Effector CD8-positive, alpha-beta T cell (primary cell): ENCODE measurements around the gene UBAC1.

Source experiments
- DNase-seq: peaks from one replicate; lab custom pipeline; 2025; lab: John Stamatoyannopoulos, UW
- total RNA-seq, 4 experiments: gene quantifications; one replicate each; lab custom pipeline; 2026; lab: John Stamatoyannopoulos, UW

The UBAC1 gene, protein sequence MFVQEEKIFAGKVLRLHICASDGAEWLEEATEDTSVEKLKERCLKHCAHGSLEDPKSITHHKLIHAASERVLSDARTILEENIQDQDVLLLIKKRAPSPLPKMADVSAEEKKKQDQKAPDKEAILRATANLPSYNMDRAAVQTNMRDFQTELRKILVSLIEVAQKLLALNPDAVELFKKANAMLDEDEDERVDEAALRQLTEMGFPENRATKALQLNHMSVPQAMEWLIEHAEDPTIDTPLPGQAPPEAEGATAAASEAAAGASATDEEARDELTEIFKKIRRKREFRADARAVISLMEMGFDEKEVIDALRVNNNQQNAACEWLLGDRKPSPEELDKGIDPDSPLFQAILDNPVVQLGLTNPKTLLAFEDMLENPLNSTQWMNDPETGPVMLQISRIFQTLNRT
- 39.1 to 51.8 (median 44.4) reads per million in 4 experiments for total RNA-seq

DNA sequence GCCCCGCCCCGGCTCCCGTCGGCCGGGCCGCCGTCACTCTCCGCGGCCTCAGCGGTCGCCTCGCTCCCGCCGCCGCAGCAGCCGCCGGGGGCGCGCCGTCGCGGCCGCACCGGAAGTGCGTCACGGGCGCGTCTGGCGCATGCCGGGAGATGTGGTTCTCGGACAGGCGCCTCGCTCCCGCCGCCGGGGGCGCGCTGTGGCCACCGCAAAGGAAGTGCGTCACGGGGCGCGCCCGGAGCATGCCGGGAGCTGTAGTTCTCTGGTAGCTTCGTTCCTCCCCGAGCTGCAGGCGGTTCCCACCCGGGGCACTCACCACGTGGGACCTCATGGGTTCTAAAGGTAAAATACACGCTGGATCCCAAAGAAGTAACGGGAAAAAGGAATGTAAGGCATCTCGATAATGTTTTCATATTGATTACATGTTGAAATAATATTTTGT is at the start of gene UBAC1:
TSS of gene UBAC1 (minus strand) at position 97 of the 439 bp plus-strand sequence. CDS start 211 bp downstream, outside the sequence.
- DNase-seq: peak; percentile 88

DNA sequence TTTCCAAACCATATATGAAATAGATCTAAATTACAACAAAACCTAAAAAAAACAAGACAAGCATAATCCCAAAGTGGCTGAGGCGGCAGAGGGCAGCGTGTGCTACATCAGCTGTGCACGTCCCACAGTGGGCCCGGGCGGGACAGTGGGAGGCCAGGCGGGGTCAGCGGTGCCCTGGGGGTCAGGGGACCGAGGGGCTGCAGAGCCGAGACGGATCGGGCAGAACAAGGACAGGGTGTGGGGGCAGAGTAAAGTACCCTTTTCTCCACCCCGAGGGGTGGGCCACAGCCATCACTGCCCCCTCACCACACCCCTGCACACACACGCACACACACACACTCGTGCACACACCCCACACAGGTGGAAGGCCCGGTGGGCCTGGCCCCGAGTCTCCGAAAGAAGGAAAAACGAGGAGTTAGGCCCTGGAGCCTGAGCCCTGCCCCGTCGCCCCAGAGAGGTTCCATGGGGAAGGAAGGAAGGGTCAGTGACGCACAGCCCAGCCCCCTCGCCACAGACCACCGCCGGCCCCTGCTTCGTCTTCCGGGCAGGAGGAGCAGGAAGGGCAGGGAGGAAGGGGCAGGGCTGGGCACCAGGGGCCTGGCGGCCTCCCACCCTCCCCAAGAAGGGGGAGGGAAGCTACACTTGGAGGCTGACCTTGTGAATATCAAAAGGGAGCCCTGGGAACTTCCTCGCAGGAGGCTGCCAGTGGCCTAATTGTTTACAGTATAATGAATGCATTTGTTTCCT is 49.6 kb upstream of the UBAC1 start:
- DNase-seq: no peak

DNA sequence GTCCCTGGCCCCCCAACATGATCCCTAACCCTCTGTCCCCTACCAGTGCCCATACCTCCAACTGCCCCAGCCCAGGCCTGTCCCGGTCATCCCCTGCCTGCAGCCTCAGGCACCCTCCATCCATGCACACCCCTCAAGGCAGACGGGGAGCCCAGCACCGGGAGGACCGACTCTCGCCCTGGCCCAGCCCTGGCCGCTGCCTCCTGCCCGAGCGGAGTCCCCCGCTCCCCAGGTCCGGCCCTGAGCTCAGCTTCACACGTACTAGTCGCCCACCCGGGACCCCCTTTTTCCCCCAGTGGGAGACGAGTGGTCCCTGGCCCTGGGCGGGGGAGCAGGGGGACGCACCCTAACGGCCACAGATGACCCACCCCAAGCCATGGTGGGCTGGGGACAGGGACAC is 49.0 kb upstream of the UBAC1 start:
- no peak for DNase-seq

DNA sequence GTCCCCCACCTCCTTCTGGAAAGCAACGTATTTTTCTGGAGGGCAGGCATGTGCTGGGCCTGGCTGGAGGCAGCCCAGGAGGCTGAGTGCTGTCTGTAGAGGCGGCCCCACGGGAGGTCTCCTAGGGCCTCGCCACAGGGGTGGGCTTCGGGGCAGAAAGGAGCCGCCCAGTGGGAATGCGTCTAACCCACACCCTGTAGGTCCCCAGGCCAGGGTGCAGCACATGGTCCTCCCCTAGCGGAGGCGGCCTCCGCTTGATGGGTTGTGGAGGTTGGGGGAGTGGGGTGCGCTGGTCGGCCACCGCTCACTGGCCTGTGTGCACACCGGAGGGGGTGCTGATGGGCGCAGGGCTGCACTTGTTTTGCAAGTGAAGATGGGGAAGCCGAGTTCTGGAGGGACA is 48.3 kb upstream of the UBAC1 start:
- DNase-seq: no peak

DNA sequence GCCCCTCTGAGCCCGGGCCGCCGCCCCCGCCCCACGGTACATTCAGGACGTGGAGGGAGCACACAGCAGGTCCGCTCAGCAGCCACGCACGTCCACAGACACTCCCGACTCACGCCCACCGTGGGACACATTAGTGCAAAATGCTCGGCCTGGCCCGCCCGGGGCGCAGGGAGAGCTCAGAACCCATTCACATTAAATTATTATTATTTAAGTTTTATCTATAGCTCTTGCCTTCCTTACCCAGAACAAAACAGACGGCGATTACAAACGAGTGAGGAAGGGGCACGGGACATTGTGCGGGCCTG is 47.5 kb upstream of the UBAC1 start:
- DNase-seq: no peak

DNA sequence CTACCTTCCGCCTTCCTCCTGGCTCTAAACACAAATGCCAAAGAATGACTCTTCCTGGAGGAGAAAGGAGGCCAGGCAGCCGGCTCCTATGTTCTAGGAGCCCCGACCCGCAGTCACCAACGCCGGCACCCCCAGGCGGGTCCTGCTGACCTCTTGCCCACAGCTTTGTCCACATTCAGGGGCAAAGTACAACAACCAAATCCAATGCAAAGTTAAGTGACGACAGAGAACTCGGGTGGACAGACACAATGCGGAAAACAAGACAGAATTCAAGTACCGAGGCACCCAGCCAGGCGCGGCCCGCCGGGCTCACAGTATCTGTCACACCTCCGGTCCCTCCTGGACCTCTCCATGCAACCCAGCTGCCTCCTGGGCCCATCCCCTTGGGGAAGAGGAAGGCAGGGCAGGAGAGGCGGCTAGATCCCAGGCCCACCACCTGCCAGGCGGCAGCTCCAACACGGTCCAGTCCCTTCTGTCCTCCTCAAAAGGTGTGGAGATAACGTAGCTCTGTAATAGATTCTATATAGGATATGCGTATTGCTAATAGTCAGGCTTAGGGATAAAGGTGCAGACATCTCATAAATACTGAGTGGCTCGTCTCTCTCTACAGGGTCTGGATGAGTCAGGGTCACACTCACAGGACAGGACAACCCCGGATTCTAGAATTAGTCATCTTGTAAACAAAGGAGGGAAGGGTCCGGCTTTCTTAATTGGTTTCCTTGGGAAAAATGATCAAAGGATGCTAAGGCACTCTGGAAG is 46.9 kb upstream of the UBAC1 start:
- no peak for DNase-seq

DNA sequence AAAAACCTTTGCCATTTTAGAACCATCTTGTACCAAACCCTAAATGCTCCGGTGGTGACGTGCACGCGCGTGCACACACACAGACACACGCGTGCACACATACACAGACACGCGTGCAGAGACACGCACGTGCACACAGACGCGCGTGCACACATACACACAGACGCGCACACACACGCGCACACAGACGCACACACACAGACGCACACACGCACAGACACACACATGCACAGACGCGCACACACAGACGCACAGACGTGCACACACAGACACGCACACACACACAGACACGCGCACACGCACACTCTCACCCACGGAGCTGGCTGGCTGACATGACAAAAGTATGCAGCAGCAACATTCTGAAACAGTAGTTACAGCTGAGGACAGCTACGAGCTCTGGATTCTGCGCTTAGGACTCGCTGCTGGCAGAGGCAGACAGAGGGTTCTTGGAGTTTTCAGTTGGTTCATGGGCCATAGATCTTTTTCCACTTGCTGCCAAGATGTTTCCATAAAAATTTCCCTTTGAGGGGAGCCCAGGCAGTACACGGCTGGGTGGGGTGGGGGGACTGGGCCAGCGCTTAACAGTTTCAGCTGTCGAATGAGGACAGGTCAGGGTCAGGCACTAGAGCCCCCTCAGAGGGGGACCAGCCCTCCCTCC is 46.2 kb upstream of the UBAC1 start:
- no peak for DNase-seq

DNA sequence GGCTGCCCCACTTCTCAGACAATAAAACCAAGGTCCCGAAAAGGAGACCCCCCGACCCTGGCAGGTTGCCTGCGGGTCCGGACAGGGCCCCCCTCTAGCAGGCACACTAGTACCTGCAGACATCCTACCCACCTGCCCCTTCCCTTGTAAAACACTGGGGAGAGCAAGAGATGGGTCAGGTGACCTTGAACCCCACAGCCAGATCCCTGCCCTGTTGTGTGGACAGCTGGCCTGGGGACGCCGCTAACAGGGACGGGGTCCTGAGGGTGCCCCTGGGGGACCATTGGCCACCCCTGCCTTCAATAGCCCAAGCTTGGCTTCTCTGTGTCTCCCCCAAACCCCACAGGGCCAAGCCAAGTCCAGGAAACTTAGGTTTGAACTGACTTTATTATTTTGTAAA is 45.0 kb upstream of the UBAC1 start:
- DNase-seq: no peak

DNA sequence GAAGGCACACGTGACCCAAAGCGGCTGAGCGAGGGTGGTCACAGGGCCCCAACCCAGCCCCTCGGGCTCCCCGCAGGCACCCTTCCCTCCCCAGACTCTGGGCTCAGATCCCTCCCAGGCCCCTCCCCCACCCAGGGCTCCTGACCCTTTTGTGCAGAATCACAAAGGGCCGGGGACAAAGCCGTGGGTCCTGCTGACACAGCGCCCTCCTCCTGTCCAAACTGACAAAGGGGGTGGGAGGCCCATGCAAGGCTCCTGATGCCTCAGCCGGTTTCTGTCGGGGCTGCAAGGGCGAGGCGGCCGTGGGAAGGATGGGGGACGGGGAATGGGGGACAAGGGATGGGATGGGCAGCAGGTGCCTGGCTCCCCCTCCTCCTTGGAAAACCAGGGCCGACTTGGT is 43.5 kb upstream of the UBAC1 start:
- DNase-seq: no peak

DNA sequence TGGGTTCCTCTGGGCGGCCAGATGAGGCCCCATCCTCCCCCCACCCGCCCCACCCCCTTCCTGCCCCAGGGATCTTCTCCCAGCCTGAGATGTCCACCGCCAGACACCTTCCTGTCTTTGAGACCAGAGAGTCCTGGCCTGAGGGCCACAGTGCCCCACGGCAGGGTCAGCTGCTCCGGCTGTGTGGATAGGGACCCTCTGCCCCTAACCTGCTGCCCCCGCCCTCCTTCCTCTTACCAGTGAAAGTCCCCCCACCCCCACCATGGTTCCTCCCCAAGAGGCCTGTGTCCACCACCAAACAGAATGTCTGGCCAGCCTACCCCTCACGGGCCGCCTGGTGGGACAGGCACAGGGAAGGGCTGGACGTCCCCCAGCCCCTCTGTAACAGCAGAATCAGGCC is 43.0 kb upstream of the UBAC1 start:
- no peak for DNase-seq

DNA sequence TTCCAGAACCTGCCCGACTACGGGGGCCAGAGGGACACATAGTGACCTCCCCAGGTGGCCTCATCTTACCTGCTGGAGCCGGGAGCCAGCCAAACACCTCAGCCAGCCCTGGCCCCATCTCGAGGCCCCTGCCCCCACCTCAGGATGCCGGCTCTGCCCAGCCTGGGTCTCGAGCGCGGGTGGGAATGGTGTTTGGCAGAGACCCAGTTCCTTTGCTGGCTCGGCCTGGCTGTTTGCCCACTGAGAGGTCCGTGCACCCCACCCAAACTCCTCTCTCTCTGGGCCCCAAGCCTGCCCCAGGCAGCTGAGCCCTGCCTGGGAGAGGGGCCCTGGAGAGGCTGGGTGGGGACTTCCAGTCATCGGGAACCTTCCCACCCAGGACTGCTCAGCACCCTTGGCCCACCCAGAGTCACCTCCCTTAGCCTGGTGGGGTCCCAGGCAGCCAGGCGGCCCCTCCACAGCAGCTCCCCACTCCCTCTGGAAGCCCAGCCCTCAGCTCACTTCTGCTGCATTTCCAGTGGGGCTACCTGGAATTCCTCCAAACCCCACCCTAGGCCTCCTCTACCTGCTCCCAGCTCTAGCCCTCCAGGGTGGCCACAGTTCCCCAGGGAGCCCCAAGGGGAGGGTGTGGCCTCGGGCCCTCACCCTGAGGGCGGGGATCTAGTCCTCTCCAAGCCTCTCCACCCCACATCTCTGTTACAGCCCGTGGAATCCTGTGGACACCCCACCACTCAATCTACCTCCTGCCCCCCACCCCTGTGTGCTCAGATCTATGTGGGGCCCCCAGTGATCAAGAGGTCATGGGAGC is 42.4 kb upstream of the UBAC1 start:
- no peak for DNase-seq

DNA sequence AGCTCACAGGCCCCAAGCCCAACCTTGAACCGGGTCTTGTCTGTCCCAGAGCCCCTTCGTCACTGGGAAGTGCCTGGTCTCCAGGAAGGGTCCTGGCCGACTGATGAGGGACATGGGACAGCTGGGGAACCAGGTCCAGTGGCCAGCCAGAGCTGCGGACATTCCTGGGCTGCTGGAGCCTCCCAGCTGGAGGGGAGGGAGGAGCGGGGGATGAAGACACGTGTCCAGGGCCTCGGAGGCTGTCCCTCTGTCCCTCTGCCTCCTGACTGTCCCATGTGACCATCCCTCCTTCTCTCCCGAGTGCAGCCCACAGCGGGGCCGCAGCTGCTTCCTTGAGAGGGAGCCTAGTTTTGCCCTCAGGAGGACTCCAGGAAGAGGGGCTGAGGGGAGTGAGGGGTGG is 41.7 kb upstream of the UBAC1 start:
- DNase-seq: no peak

DNA sequence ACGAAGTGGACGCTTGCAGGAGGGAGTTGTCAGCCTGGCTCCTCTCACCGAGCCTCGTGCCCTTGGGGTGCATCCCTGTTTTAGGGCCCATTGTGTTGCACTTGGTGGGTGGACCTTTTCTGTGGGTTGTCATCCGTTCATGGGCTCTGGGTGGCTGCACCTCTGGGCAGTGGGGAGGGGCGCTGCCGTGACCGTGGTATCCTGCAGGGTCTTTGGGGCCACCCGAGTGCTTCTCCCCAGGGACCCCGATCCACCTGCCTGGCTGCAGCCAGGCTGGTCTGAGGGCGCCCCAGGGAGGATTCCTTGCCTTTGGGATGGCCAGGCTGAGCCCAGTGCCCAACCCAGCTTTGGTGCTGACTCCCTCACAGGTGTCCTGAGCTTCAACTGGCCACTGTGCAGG is 41.0 kb upstream of the UBAC1 start:
- DNase-seq: no peak

DNA sequence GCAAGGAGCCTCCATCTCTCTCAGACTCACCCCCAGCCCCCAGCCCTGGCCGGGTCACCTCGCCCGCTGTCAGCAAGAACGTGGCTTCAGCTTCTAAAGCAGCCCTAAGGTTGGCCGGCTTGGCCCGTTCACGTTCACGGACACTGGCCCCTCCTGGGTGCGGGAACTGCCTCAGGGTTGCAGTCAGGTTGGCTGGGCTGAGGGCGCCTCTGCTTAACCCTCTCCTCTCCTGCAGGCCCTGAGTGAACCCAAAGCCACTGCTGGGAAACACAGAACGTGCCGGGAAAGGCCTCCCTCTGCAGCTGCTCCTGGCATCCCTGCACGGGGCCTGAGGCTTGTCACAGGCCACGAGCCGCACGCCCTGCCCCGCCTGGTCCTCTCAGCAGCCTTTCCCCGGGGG is 40.1 kb upstream of the UBAC1 start:
- no peak for DNase-seq

DNA sequence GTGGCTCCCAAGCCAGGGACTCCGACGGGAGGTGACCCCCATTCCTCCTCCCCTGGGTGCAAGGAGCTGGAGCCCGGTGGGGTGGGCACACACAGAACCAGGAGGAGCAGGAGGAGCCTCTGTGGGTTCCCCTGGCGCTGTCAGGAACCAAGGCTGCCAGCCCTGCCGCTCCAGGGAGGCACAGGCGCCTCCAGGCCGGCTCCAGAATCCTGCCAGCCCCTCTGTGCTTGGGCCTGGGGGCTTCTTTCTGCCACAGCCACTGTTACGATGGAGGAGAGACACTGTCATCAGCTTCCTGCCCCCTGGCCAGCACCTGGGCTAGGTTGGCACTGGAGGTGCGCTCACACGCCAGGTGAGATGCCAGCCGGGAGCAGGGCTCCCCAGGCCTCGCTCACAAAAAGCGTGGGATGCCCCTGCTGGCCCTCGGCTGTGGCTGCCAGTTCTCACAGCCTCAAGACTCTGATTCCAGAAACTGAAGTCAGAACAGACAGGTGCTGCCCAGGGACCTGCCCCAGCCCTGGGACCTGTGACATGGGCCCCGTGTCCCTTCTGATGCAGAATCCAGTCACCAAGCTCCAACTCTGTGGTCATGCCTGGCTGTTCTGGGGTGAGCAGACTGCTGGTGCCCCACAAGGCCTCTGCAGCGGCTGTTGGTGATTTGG is 37.4 kb upstream of the UBAC1 start:
- DNase-seq: no peak

DNA sequence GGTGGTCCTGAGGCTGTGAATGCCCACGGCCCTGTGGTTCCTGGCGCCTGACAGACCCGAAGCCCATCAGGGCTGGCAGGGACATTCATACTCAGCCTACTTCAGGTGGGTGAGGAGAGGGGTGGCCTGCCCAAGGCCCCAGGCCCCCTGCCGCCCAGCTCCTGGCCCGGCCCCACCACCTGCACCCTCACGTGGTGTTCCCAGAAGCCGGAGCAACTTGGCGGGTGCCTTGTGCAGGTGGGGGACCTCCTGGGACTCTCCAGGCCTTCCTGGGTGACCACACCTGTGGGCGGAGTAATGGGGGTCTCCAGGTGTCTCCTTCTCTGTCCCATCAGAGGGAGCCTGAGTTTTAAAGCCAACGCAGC is 36.8 kb upstream of the UBAC1 start:
- DNase-seq: no peak

DNA sequence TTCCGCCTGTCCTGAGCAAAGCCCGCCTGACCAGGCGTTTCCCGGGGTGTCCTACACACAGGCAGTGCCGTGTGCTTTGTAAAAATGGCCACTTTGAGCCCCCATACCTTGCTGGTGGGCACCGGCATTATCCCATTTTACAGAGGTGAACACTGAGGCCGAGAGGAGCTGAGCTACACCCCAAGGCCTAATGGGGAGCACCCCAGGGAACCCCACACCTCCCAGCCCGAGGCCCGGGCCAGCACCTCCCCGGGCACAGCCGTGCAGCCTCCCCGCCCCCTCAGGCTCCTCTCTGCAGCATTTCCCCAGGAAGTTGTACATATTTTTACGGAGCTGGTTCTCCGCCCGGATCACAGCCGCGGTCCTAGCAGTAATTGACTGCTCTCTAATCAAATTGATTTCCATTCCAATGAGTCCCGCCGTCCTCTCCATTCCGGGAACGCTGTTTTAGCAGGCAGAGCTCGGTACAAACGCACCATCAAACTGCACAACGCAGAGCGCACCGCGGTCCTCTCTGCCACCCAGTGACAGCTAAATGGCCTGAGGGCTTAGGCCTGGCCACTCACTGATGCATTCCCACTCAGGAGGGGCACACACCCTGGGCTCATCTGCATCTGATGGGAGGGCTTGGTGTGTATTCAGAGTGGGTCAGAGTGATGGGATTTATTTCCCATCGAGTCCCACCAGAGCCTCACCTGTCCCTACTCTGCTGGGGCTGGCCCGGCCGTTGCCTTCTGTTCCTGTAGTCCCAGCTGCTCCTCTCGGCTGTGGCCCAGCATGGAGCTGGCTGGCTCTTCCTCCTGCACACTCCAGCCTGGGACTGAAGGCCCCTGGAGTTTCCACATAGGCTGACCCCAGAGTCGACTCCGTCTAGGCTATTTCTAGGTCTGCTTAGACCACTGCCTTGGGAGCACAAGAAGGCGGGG is 36.2 kb upstream of the UBAC1 start:
- DNase-seq: no peak

DNA sequence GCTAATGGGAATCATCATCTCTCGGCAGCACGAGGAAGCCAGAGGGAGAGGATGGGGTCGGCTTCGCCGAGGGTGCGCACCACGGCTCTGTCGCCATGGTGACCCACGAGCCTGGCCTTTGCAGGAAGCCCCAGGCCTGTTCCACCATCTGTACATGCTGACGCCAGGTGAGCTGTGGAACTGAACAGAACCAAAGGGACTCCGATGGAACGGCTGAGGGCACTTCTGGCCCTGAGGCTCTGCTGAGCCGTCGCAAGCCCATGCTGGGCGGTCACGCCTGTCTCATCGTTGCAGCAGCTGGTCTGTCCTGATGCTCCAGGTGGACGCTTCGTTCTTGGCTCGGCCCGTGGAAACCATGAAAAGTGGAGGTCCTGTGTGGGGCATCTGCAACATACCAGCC is 34.6 kb upstream of the UBAC1 start:
- no peak for DNase-seq

DNA sequence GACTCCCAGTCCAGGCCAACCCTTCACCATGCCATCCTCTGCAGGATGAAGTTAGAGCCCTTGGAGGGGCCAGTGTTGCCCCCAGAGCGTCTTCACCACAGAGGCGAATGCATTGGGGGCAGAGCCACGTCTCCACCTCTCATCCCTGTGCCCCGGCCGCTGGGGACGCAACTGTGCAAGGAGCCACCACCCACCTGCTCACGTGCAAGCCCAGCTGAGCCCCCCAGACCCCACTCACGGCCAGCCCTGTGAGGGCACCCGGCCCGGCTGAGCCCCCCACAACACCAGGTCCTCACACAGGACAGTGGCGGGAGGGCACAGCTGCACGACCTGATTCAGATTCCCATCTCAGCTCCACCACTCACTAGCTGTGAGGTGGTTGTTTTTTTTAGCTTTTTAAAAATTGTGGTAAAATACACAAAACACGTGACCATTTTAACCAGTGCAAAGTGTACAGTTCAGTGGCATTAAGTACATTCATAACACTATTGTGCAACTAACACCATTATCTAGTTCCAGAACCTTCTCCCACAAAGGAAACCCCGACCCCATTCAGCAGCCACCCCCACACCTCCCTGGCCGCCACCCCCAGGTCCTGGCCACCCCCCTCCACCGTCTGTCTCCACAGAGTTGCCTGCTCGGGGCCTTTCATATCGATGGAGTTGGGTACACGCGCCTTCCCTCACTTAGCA is 33.5 kb upstream of the UBAC1 start:
- no peak for DNase-seq
